Tibial artery (tissue), 4 donors: ENCODE measurements around the gene PSEN1.
"Not testable (repeated sequence)": the region's sequence is repeated elsewhere in the genome, so short reads cannot be mapped to it uniquely, and the experiment has no call there.

ENCODE experiments used
- DNase-seq, 2 donors: peaks; one replicate each; pipeline ENCODE4 v3.0.0-alpha.2; 2019
- H3K27ac ChIP-seq, 2 donors: fragments of 200-600 bp; sonication (generic) in 1 of 2; 1 replicate in 1 of 2; 2 replicates in 1 of 2; pipeline ENCODE4 v1.5.1; 2018 to 2019; ENCODE audit warnings: mild to moderate bottlenecking in 1 of 2
- H3K27me3 ChIP-seq, 2 donors: fragments of 200-600 bp; sonication (generic) in 1 of 2; one replicate each; pipeline versions ENCODE4 v1.5.1 to v1.6.0; 2016 to 2019
- H3K36me3 ChIP-seq, 3 donors: fragments of 200-600 bp; sonication (generic) in 2 of 3; one replicate each; pipeline ENCODE4 v1.5.1; 2016 to 2019; ENCODE audit warnings: mild to moderate bottlenecking in 2 of 3
- H3K4me1 ChIP-seq, 4 donors: fragments of 200-600 bp; sonication (generic) in 2 of 4; 1 replicate in 3 of 4; 2 replicates in 1 of 4; pipeline ENCODE4 v1.5.1; 2016 to 2019
- H3K4me3 ChIP-seq, 2 donors: fragments of 200-600 bp; sonication (generic) in 1 of 2; 1 replicate in 1 of 2; 2 replicates in 1 of 2; pipeline ENCODE4 v1.5.1; 2018 to 2019; ENCODE audit warnings: mild to moderate bottlenecking in 2 of 2
- H3K9me3 ChIP-seq, 3 donors: fragments of 200-600 bp; sonication (generic) in 1 of 3; one replicate each; pipeline ENCODE4 v1.5.1; 2016 to 2019
- intact Hi-C: fragments of 100-400 bp; cut with DNase I; formaldehyde crosslinking; loops from one replicate; pipeline ENCODE4 v1.15.0; 2023; ENCODE audit warnings: low total_unique reads
- TF ChIP-seq, protein P1 (sequence below), 2 experiments: fragments of 200-600 bp in 1 of 2; fragments of 450-650 bp in 1 of 2; IDR thresholded peaks; one replicate each; pipeline ENCODE4 v1.5.1; 2017 to 2019; ENCODE audit warnings: antibody characterized with exemption in 2 of 2, mild to moderate bottlenecking in 1 of 2, moderate library complexity in 1 of 2

The PSEN1 gene

DNA sequence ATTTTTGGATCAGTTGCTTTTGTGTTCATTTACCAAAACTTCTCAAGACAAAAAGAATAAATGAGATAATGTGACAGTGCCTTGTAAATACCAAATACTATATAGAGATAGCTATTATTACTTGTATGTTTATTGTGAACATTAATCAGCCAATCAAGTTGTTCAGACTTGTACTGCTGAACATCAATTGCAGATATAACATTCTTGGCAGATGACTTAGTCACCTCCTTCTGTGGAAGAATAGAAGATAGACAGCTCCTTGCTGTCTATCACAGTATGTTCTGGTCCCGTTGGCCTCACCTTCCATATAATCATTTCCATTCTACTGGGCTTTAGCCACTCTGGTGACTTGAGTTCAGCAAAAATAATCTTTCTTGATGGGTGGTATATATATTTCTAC, 30.1 kb downstream of the PSEN1 start:
- H3K9me3 ChIP-seq = no peaks in the 10 kb centered on the region
- no peak for DNase-seq
- TF ChIP-seq, protein P1, sequence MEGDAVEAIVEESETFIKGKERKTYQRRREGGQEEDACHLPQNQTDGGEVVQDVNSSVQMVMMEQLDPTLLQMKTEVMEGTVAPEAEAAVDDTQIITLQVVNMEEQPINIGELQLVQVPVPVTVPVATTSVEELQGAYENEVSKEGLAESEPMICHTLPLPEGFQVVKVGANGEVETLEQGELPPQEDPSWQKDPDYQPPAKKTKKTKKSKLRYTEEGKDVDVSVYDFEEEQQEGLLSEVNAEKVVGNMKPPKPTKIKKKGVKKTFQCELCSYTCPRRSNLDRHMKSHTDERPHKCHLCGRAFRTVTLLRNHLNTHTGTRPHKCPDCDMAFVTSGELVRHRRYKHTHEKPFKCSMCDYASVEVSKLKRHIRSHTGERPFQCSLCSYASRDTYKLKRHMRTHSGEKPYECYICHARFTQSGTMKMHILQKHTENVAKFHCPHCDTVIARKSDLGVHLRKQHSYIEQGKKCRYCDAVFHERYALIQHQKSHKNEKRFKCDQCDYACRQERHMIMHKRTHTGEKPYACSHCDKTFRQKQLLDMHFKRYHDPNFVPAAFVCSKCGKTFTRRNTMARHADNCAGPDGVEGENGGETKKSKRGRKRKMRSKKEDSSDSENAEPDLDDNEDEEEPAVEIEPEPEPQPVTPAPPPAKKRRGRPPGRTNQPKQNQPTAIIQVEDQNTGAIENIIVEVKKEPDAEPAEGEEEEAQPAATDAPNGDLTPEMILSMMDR (IDR thresholded peaks at IDR 0.05) = no peak
- H3K4me3 ChIP-seq = no peak overlapping the region
- no peaks in the 10 kb centered on the region for H3K4me1 ChIP-seq
- no peak overlapping the region for H3K27ac ChIP-seq
- peaks cover 38 to 92% (median 65%) of the 10 kb centered on the region in 3 donors for H3K36me3 ChIP-seq
- intact Hi-C loops = no loop called here
- no peaks in the 10 kb centered on the region for H3K27me3 ChIP-seq

DNA sequence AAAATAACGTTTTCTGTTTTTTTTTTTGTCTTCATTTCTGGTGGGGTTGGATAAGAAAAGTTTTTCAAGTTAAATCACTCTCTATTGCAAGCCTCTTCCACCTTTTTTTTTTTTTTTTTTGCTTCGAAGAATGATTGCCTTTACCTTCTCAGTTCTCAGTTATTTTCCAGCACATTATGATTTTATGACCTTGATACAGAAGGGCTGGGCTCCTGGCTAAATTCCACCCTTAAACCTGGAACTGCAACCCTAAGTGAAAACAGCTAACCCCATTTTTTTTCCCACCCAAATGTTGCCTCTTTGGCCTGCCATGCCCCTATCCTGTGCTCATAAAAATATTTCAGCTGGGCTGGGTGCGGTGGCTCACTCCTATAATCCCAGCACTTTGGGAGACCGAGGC, 31.4 kb downstream of the PSEN1 start:
- Histone ChIP-seq H3K4me1 (no peaks in the 10 kb centered on the region), H3K9me3 (no peaks in the 10 kb centered on the region), H3K27me3 (no peaks in the 10 kb centered on the region), H3K4me3 (no peak overlapping the region), H3K27ac (no peak overlapping the region), H3K36me3 (peaks cover 46 to 95% (median 67%) of the 10 kb centered on the region in 3 donors)
- DNase-seq = no peak
- TF ChIP-seq, protein P1 (IDR thresholded peaks at IDR 0.05) = no peak
- intact Hi-C loops = no loop called here

DNA sequence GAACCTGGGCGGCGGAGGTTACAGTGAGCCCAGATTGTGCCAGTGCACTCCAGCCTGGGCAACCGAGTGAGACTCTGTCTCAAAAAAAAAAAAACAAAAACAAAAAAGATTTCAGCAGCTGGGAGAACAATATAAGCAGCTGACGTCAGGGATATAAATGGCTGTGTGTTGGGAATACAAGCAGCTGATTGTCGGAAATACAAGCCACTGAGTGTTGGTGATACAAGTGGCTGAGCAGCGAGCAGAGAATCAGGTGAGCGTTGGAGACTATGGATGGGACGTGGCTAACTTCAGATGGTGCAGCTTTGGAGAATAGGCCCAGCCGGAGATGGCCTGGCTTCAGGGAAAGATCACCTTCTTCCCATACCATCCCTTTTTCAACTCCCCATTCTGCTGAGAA, 32.0 kb downstream of the PSEN1 start:
- peaks cover 51 to 95% (median 67%) of the 10 kb centered on the region in 3 donors for H3K36me3 ChIP-seq
- no peak overlapping the region for H3K27ac ChIP-seq
- H3K27me3 ChIP-seq = no peaks in the 10 kb centered on the region
- no peaks in the 10 kb centered on the region for H3K9me3 ChIP-seq
- no peak overlapping the region for H3K4me3 ChIP-seq
- TF ChIP-seq, protein P1 (IDR thresholded peaks at IDR 0.05) = no peak
- H3K4me1 ChIP-seq = no peaks in the 10 kb centered on the region
- intact Hi-C loops = no loop called here
- no peak for DNase-seq

DNA sequence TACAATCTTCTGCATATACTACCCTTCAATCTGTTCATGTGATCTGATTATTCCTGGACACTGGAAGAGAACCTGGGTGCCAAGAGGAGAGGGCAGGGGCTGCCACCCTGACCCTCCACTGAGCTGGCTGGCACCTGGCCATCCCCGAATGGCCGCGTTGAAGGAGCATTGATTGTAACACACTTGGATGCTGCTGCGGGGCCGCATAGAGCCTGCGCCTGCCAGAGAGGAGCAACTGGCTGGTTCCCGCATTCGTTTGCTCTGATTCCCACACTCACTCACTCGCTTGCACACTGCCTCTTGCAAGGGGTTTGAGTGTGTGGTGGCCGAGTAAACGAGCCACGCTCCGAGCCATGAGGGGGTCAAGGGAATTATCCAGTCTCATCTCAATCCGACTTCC, 32.4 kb downstream of the PSEN1 start:
- intact Hi-C loops = no loop called here
- no peak for DNase-seq
- no peak overlapping the region for H3K27ac ChIP-seq
- H3K27me3 ChIP-seq = no peaks in the 10 kb centered on the region
- TF ChIP-seq, protein P1 (IDR thresholded peaks at IDR 0.05) = no peak
- no peaks in the 10 kb centered on the region for H3K4me1 ChIP-seq
- peaks cover 55 to 95% (median 67%) of the 10 kb centered on the region in 3 donors for H3K36me3 ChIP-seq
- no peaks in the 10 kb centered on the region for H3K9me3 ChIP-seq
- no peak overlapping the region for H3K4me3 ChIP-seq

DNA sequence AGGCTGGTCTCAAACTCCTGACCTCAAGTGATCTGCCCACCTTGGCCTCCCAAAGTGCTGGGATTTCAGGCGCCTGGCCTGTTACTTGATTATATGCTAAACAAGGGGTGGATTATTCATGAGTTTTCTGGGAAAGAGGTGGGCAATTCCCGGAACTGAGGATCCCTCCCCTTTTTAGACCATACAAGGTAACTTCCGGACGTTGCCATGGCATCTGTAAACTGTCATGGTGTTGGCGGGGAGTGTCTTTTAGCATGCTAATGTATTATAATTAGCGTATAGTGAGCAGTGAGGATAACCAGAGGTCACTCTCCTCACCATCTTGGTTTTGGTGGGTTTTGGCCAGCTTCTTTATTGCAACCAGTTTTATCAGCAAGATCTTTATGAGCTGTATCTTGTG, 33.5 kb downstream of the PSEN1 start:
- not testable (repeated sequence) for H3K4me1 ChIP-seq, H3K27ac ChIP-seq, H3K9me3 ChIP-seq, H3K27me3 ChIP-seq, DNase-seq, H3K4me3 ChIP-seq
- intact Hi-C loops = loop anchor here (5.0 kb wide), 1 partner anchor 302 kb away; no protein-coding TSS in a partner anchor
- H3K36me3 ChIP-seq = peaks cover 66 to 95% (median 76%) of the 10 kb centered on the region in 3 donors

DNA sequence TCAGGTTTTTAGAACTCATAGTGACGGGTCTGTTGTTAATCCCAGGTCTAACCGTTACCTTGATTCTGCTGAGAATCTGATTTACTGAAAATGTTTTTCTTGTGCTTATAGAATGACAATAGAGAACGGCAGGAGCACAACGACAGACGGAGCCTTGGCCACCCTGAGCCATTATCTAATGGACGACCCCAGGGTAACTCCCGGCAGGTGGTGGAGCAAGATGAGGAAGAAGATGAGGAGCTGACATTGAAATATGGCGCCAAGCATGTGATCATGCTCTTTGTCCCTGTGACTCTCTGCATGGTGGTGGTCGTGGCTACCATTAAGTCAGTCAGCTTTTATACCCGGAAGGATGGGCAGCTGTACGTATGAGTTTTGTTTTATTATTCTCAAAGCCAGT, 34.4 kb downstream of the PSEN1 start:
- TF ChIP-seq, protein P1 (IDR thresholded peaks at IDR 0.05) = no peak
- DNase-seq = no peak
- Histone ChIP-seq H3K27ac (no peak overlapping the region), H3K4me1 (no peaks in the 10 kb centered on the region), H3K9me3 (no peaks in the 10 kb centered on the region), H3K36me3 (peaks cover 69 to 94% (median 72%) of the 10 kb centered on the region in 3 donors), H3K4me3 (no peak overlapping the region), H3K27me3 (no peaks in the 10 kb centered on the region)
- intact Hi-C loops = loop anchor here (5.0 kb wide), 1 partner anchor 302 kb away; no protein-coding TSS in a partner anchor
